IgD-negative memory B cell (primary cell): ENCODE results near the gene CAMKMT. TPM values are rescaled to one million over a fixed set of nuclear protein-coding genes. Genes with fewer than 3 reads are reported as not detected.

Experiments
- H3K27ac Mint-ChIP-seq, 3 donors: one replicate each; pipeline ENCODE4 v1.8.0; 2020 to 2022; ENCODE audit warnings: mild to moderate bottlenecking in 3 of 3, mixed read lengths in 3 of 3, moderate library complexity in 1 of 3
- H3K27me3 Mint-ChIP-seq: one replicate; pipeline ENCODE4 v1.8.0; 2021; ENCODE audit warnings: mixed read lengths
- H3K36me3 Mint-ChIP-seq: one replicate; pipeline ENCODE4 v1.8.0; 2020; ENCODE audit warnings: mild to moderate bottlenecking, mixed read lengths
- H3K4me1 Mint-ChIP-seq, 3 donors: one replicate each; pipeline ENCODE4 v1.8.0; 2020 to 2022; ENCODE audit warnings: mixed read lengths in 3 of 3, mild to moderate bottlenecking in 1 of 3
- H3K4me3 Mint-ChIP-seq, 4 donors: one replicate each; pipeline ENCODE4 v1.8.0; 2020 to 2022; ENCODE audit warnings: mild to moderate bottlenecking in 4 of 4, mixed read lengths in 4 of 4, moderate library complexity in 3 of 4
- H3K9me3 Mint-ChIP-seq, 3 donors: one replicate each; pipeline ENCODE4 v1.8.0; 2020 to 2021; ENCODE audit warnings: mixed read lengths in 3 of 3, mild to moderate bottlenecking in 1 of 3
- polyA plus RNA-seq: library from polyadenylated mRNA; unstranded; fragments of 300-500 nt; fragmentation: Illumina TruSeq; gene quantifications from one replicate; pipeline ENCODE4 v1.2.3, GENCODE V29; 2021

The CAMKMT gene
- polyA plus RNA-seq, 1 donor from 2014 or later: 12.2 TPM

GRCh38 chr2:44682459-44682858, 320.7 kb downstream of the CAMKMT start:
- no peaks in the 10 kb centered on the region for H3K9me3 Mint-ChIP-seq
- H3K27me3 Mint-ChIP-seq: no peaks in the 10 kb centered on the region
- no peak overlapping the region for H3K4me3 Mint-ChIP-seq
- no peak overlapping the region for H3K27ac Mint-ChIP-seq
- H3K4me1 Mint-ChIP-seq: peaks cover 0 to 3% (median 2%) of the 10 kb centered on the region in 3 donors
- peaks cover 2% of the 10 kb centered on the region for H3K36me3 Mint-ChIP-seq

GRCh38 chr2:44684559-44684958, 322.8 kb downstream of the CAMKMT start:
- Mint-ChIP-seq H3K9me3 (no peaks in the 10 kb centered on the region), H3K27ac (no peak overlapping the region), H3K36me3 (peaks cover 2% of the 10 kb centered on the region), H3K4me1 (peaks cover 0 to 6% (median 2%) of the 10 kb centered on the region in 3 donors), H3K27me3 (no peaks in the 10 kb centered on the region), H3K4me3 (no peak overlapping the region)

GRCh38 chr2:44686561-44686960, 324.8 kb downstream of the CAMKMT start:
- peaks cover 0 to 8% (median 2%) of the 10 kb centered on the region in 3 donors for H3K4me1 Mint-ChIP-seq
- peaks cover 2% of the 10 kb centered on the region for H3K36me3 Mint-ChIP-seq
- no peaks in the 10 kb centered on the region for H3K9me3 Mint-ChIP-seq
- H3K27ac Mint-ChIP-seq: no peak overlapping the region
- no peaks in the 10 kb centered on the region for H3K27me3 Mint-ChIP-seq
- H3K4me3 Mint-ChIP-seq: no peak overlapping the region

DNA sequence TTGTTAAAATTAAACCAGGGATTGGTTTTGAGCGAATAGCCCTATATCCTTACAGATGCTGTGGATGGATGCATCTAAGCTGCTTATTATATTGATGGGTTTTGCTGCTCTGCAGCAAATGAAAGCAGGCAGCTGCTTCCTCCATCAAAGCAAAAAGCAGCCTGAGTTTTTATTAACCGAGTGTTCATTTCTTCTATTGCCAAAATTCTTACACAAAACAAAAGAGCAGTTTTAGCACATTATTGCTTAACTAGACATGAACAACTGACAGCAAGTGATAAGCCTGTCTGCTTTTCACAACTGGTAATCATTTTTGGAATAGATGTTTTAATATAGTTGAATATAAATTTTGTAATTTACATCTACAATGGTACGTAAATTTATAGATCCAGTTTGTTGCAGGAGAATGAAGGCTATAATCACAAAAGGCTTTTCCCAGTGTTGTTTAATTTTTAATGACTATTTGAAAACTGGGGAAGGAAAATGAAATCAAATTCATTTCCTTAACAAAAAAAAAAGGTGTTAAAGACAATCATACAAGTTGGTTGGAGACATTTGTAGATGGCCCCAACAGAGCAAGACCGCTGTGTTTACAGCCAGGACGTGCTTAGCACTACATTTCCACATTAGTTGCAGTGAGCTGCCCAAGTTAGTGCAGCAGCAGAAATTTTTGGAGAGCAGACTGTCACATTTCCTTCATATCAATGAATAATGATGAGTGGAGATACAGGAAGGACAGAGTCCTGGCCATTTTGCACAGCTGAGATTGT, 326.1 kb downstream of the CAMKMT start:
- no peaks in the 10 kb centered on the region for H3K9me3 Mint-ChIP-seq
- H3K27me3 Mint-ChIP-seq: no peaks in the 10 kb centered on the region
- peaks cover 2% of the 10 kb centered on the region for H3K36me3 Mint-ChIP-seq
- H3K4me3 Mint-ChIP-seq: no peak overlapping the region
- H3K4me1 Mint-ChIP-seq: peaks cover 0 to 8% (median 2%) of the 10 kb centered on the region in 3 donors
- no peak overlapping the region for H3K27ac Mint-ChIP-seq

DNA sequence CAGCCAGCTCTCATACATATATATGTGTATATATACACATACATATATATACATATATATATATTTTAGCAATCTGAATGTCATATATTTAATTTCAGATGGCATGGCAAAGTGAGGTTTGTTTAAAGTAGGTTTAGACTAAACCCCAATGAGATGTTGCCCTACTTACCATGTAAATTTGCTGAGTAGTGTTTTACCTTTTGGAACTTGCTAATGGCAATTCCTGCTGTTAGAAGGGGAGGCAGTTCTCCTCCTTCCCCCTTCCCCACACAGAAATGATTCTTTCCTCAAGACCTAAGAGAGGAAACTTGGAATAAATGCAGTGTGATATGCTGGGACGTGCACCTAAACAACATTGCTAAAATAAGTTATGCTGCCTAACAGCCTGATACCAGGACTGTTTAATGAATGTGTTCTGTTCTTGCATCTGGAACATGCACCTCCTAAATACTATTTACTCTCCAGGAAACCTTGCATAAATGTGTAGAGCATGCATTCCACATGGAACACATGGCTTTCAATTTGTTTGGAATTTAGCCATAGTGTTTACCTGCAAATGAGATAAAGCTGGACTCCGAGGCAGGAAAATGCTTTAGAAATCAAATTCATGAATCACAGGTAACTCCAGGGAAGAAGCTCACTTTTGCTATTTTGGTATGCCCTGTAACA, 326.8 kb downstream of the CAMKMT start:
- H3K4me3 Mint-ChIP-seq: no peak overlapping the region
- H3K4me1 Mint-ChIP-seq: peaks cover 0 to 8% (median 2%) of the 10 kb centered on the region in 3 donors
- H3K36me3 Mint-ChIP-seq: peaks cover 2% of the 10 kb centered on the region
- no peaks in the 10 kb centered on the region for H3K9me3 Mint-ChIP-seq
- no peaks in the 10 kb centered on the region for H3K27me3 Mint-ChIP-seq
- H3K27ac Mint-ChIP-seq: no peak overlapping the region

GRCh38 chr2:44689516-44689915, 327.8 kb downstream of the CAMKMT start:
- Mint-ChIP-seq H3K9me3 (no peaks in the 10 kb centered on the region), H3K27ac (no peak overlapping the region), H3K4me3 (no peak overlapping the region), H3K4me1 (peaks cover 0 to 8% (median 2%) of the 10 kb centered on the region in 3 donors), H3K27me3 (no peaks in the 10 kb centered on the region), H3K36me3 (peaks cover 2% of the 10 kb centered on the region)

DNA sequence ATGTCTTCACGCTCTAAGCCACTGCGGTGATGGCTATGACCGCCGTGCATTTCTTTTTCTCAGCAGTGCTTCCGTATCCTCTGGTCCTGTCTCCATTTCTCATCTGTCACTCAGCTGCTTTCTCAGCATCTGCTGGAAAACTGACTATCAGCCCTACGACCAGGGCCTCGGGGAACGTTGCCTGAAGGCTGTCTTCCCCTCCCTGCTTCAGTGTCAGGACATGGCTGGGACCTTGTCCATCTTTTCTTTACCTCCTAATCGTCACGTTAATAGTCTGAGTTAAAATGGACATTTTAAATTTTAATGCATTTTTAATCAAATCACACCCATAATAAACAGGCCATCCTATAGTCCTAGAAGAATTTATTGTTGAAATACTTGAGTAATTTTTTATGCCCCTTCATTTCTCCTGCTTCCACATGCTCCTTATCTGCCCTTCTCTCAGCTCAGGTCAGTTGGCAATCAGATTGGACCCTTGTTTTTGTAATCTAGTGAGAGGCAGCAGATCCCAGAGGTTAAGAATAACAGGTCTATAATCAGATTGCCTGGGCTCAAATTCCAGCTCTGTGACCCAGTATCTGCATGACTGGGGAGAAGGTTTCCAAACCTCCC, 329.5 kb downstream of the CAMKMT start:
- peaks cover 2% of the 10 kb centered on the region for H3K36me3 Mint-ChIP-seq
- H3K4me1 Mint-ChIP-seq: peaks cover 0 to 8% (median 0%) of the 10 kb centered on the region in 3 donors
- H3K27me3 Mint-ChIP-seq: no peaks in the 10 kb centered on the region
- peak overlapping the region in 1 of 3 donors; percentile 73 for H3K27ac Mint-ChIP-seq
- no peaks in the 10 kb centered on the region for H3K9me3 Mint-ChIP-seq
- H3K4me3 Mint-ChIP-seq: no peak overlapping the region

- no peak overlapping the region for H3K4me3 Mint-ChIP-seq
- H3K27me3 Mint-ChIP-seq: no peaks in the 10 kb centered on the region
- no peaks in the 10 kb centered on the region for H3K9me3 Mint-ChIP-seq
- peaks cover 0 to 10% (median 0%) of the 10 kb centered on the region in 3 donors for H3K4me1 Mint-ChIP-seq
- H3K27ac Mint-ChIP-seq: no peak overlapping the region
- H3K36me3 Mint-ChIP-seq: peaks cover 4% of the 10 kb centered on the region
Measured at GRCh38 chr2:44692821-44693220, 331.1 kb downstream of the CAMKMT start.

DNA sequence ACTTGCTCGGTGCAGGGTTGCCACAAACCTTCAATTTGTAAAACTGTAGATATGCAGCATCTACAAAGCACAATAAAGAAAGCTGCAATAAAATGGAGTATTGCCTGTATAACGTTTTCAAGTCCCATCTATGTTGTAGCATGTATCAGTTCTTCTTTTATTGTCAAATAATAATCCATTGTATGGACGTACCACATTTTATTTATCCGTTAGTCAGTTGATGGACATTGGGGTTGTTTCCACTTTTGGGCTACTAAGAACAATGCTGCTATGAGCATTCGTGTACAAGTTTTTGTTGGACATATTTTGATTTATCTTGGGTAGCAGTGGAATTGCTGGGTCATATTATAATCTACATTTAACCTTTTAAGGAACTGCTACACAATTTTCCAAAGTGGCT, 339.1 kb downstream of the CAMKMT start:
- no peak overlapping the region for H3K27ac Mint-ChIP-seq

DNA sequence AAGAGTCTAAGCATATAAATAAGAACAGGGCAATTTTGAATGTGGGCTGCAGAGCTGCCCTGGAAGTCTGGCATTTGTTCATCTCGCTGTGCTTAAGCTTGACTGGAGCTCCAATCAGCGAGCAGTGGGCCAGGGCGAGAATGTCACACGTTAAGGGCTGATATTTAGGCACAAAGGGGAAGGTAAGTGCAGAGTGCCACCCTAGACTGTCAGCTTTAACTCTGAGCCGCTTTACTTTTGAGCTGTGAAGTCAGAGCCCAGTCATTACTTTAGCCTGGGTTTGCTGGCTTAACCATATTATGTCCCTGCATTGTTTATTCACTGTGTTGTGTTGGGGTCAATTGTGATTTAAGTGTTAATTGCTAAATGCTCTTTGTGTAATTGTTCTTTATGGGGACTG, 343.6 kb downstream of the CAMKMT start:
- peaks cover 23 to 33% (median 29%) of the 10 kb centered on the region in 3 donors for H3K4me1 Mint-ChIP-seq
- H3K27ac Mint-ChIP-seq: peak overlapping the region in 1 of 3 donors; percentile 79
- H3K27me3 Mint-ChIP-seq: no peaks in the 10 kb centered on the region
- H3K9me3 Mint-ChIP-seq: no peaks in the 10 kb centered on the region
- H3K36me3 Mint-ChIP-seq: peaks cover 4% of the 10 kb centered on the region
- no peak overlapping the region for H3K4me3 Mint-ChIP-seq

More for the DNA sequence above, 339.1 kb downstream of the CAMKMT start:
- H3K36me3 Mint-ChIP-seq: peaks cover 3% of the 10 kb centered on the region
- peaks cover 0 to 5% (median 0%) of the 10 kb centered on the region in 3 donors for H3K4me1 Mint-ChIP-seq
- no peaks in the 10 kb centered on the region for H3K27me3 Mint-ChIP-seq
- H3K4me3 Mint-ChIP-seq: no peak overlapping the region
- H3K9me3 Mint-ChIP-seq: no peaks in the 10 kb centered on the region

GRCh38 chr2:44705876-44706480, 344.2 kb downstream of the CAMKMT start:
- H3K4me3 Mint-ChIP-seq: peak overlapping the region in 1 of 4 donors; percentile 54
- H3K27ac Mint-ChIP-seq: no peak overlapping the region
- no peaks in the 10 kb centered on the region for H3K9me3 Mint-ChIP-seq
- peaks cover 4% of the 10 kb centered on the region for H3K36me3 Mint-ChIP-seq
- H3K4me1 Mint-ChIP-seq: peaks cover 25 to 35% (median 34%) of the 10 kb centered on the region in 3 donors
- H3K27me3 Mint-ChIP-seq: no peaks in the 10 kb centered on the region

DNA sequence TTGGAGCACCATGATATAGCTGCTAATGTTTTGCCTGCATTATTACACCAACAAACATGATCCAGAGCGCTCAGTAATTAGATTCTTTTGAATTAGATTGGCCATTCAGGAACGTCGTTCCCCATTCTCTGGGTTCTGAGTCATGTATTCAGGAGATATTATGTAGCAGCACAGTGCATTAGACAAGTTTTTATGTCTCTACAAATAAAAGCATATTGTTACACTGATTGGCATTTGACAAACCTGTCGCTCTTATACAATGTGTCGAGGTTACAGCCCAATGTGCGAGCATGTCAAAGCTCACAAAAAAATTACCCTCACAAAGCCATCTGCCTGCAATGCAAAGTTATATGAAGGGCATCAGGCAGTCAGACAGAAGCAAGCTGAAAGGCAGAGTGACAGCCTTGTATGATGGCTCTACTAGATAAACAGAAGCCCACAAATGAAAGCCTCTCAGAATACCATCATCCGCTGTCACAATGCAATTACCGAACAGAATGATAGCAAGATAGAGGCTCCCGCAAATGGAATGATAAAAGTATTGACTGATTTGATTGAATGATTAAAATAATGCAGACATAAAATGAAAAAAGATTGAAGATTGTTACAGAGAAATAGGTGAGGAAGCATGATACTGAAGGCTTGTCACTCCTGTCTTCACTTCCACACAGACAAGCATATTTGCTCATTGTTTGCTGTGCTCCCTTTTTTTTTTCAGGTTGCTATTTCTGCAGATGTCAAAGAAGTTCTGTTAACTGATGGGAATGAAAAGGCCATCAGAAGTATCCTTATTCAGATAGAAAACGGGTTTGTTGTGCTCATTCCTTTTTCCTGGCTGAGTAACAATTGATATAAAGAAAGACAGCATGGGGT, 345.2 kb downstream of the CAMKMT start:
- Mint-ChIP-seq H3K36me3 (peaks cover 4% of the 10 kb centered on the region), H3K4me1 (peaks cover 28 to 44% (median 39%) of the 10 kb centered on the region in 3 donors), H3K9me3 (no peaks in the 10 kb centered on the region), H3K27ac (peak overlapping the region in 1 of 3 donors; percentile 45), H3K27me3 (no peaks in the 10 kb centered on the region), H3K4me3 (peak overlapping the region in 2 of 4 donors; percentile 43 to 75)

- peak overlapping the region; percentile 45 to 94 (median 90) for H3K27ac Mint-ChIP-seq
- no peaks in the 10 kb centered on the region for H3K9me3 Mint-ChIP-seq
- peaks cover 4% of the 10 kb centered on the region for H3K36me3 Mint-ChIP-seq
- H3K4me3 Mint-ChIP-seq: peak overlapping the region; percentile 76 to 92 (median 85)
- H3K27me3 Mint-ChIP-seq: no peaks in the 10 kb centered on the region
- H3K4me1 Mint-ChIP-seq: peaks cover 32 to 47% (median 45%) of the 10 kb centered on the region in 3 donors
Measured at GRCh38 chr2:44707945-44708660, 346.4 kb downstream of the CAMKMT start.

DNA sequence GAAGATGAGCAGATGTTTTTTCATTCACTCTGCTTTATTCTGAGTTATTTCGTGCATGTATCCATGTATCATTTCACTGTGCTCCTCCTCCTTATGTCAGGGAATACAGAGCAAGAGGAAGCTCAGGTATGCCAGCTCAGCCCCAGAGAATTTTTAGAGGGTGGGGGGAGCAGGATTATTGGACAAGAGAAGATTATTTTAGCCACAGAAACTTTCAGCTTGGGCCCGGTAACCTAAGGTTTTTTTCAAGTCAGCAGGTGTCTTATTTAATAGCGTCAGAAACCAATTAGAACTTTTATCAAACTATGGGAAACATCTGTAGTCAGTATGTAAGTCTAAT, 346.9 kb downstream of the CAMKMT start:
- Mint-ChIP-seq H3K9me3 (no peaks in the 10 kb centered on the region), H3K4me1 (peaks cover 36 to 53% (median 49%) of the 10 kb centered on the region in 3 donors), H3K36me3 (peaks cover 4% of the 10 kb centered on the region), H3K27me3 (no peaks in the 10 kb centered on the region), H3K27ac (peak overlapping the region; percentile 45 to 94 (median 90)), H3K4me3 (peak overlapping the region; percentile 76 to 92 (median 85))
